HG03457 (cell line): ENCODE measurements around the gene ECSCR.
"Not testable (repeated sequence)": the region's sequence is repeated elsewhere in the genome, so short reads cannot be mapped to it uniquely, and the experiment has no call there.

Experiments used
- ATAC-seq: cut with Tn5 transposase; IDR thresholded peaks from one replicate; pipeline ENCODE4 v1.9.1; 2021; ENCODE audit warnings: moderate number of reproducible peaks; ENCODE audit not compliant: unreplicated experiment

Gene ECSCR

DNA sequence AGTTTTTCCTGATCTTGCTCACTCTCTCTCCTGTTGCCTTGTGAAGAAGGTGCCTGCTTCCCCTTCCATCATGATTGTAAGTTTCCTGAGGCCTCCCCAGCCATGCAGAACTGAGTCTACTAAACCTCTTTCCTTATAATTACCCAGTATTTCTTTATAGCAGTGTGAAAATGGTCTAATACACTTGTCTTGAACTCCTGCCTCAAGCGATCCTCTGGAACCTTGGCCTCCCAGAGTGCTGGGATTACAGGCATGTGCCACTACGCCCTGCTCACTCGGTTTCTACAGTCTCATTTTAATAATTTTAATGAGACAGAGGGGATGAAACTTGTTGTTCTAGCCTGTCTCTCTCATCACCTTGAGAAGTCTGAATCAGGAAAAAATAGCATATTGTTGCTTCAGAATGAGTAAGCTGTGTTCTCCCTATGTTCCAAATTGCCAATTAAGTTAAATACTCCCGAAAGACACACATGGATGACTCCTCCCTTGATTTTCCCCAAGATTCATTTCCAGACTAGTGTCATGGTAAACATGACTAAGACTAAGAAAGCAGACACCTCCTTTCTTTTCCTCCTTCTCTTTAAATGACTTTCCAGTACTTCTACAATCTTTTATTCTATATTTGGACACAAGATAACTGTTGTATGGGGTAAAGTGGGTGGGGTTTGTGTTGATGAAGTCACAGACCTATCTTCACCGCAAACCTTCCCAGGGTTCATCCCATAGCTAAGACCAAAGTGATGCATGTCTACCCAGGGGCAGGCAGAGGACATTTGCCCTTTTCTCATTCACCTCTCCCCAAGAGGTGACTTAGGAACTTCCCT, 15.4 kb downstream of the ECSCR start:
- no peak for ATAC-seq

DNA sequence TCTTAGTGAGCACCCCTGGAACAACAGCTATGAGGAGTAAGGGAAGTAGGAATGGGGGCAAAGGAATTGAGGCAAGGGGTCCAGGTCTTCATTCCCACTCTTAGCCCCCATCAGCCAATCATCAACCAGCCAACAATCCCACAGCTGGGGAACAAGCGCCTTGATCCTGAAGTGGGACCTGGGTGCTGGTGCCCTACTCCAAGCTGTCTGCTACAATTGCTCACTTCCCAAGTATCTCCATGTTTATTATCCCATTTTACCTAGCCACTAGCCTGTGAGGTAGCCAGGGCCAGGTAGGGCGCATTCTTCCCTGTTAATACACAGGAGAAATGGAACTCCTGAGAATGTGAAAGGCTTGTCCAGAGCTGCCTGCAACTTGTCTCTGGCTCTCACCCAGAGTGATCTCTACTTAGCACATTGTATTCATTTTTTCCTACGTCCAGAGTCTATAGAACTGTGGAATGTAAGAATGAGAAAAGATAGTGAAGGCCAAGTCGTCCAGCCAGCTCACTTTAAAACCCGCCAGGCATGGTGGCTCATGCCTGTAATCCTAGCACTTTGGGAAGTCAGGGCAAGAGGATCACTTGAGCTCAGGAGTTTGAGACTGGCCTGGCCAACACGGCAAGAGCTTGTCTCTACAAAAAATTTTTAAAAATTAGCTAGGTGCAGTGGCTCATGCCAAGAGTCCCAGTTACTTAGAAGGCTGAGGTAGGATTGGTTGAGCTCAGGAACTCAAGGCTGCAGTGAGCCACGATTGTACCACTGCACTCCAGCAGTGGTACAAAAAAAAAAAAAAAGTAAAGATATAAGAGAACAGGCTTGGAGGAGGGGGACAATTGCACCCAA, 17.0 kb downstream of the ECSCR start:
- no peak for ATAC-seq

DNA sequence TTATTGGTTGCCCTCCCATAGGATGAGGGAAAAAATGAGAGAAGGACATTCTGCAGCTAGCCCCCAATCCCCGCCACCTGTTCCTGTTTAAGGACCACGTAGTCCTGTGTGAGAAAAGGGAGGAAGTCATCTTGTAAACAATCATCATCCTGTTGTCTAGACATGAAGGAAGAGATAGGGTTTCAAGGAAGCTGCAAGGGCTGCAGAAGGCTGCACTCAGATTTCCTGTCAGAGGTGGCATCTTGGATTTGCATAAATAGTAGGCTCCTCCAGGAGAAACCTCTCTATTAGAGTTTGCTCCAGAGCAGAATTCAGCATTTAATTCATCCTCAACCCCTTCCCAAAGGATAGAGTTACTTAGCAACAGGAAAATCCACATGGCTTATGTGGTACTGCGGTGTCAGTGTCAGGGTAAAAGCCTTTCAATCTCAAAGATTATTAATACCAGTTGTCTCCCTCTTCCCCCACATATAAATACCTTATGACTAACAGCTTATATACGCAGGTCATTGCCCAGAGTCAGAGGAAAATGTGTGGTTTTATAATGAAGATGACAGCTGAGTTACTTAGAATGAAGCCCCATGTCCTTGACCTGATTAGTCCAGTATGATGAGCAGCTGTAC, 18.6 kb downstream of the ECSCR start:
- no peak for ATAC-seq

DNA sequence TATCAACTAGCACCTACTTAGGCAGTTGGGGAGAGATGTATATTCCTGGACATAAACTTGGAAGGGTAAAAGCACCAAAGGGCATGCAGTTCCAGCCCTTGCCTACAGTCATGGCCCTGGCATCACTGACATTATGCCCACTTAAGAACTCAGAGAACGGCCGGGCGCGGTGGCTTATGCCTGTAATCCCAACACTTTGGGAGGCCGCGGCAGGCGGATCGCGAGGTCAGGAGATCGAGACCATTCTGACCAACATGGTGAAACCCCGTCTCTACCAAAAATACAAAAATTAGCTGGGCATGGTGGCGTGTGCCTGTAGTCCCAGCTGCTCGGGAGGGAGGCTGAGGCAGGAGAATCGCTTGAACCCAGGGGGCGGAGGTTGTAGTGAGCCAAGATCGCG, 22.1 kb downstream of the ECSCR start:
- not testable (repeated sequence) for ATAC-seq

DNA sequence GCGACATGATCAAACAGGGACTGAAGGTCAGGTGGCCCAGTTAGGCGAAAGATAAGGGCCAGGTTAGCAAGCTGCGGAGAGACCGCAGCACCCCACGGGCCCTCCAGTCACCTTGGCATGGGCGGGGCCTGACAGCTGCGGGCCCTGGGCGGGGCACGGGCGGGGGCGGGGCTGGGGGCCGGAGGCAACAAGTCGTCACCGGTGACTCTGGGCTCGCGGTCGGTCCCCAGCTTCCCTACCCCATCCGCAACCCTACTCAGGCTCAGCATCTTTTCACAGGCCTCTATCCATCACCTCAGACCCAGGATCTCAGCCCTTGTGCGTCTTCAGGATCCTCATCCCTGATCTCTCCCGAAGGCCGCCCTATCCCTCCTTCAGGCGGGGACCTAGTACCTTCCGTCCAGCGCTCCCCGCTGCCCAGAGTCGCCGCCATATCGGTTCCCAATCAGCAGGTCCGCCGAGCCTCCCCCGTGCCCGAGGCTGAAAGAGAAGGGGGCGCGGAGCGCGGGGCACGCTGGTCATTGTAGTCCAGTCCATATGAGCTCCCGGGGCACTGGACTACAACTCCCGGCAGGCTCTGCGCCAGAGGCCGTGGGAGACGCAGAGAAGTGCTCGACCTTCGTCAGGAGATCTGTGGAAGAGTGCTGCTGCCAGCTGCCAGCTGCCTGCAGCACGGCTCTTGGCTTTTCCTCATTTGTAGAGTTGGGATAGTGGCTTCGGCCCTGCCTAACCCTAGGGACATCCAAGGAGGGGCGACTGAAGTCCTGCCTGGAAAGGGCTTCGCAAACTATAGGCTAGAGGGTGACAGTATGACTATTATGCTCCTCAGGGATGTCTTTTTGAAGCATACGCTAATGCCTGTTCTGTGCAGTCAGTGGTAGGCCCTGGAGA, 23.3 kb downstream of the ECSCR start, which contains the start of gene DNAJC18:
Gene DNAJC18, minus strand, starts transcription at position 513 of the 891 bp plus-strand sequence. Its CDS starts 80 bp downstream, at position 433.
- peak; percentile 74 for ATAC-seq

DNA sequence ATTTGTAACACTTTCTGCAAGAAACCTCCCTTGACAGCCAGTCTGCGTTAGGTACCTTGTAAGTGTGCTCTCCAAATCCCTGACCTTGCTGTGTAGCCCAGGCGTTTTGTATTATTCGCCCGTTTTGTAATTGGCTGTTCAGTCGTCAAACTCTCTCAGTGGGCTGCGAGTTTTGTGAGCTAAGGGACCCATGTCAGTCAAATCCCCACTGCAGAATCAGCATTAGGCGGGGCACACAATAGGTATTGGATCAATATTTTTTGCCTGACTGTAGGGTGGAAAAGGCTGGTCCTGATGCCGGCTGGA, 23.9 kb downstream of the ECSCR start:
- no peak for ATAC-seq

DNA sequence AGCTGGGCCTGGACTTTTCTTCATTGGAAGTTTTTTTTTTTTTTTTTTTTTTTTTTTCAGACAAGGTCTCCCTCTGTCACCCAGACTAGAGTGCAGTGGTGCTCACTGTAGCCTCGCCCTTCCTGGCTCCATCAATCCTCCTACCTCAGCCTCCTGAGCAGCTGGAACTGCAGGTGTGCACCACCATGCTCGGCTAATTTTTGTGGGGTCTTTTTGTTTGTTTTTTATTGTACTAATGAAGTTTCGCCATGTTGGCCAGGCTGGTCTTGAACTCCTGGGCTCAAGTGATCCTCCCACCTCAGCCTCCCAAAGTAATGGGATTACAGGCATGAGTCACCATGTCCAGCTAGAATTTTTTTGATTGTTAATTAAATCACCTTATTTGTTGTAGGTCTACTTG, 26.9 kb downstream of the ECSCR start:
- ATAC-seq: no peak

DNA sequence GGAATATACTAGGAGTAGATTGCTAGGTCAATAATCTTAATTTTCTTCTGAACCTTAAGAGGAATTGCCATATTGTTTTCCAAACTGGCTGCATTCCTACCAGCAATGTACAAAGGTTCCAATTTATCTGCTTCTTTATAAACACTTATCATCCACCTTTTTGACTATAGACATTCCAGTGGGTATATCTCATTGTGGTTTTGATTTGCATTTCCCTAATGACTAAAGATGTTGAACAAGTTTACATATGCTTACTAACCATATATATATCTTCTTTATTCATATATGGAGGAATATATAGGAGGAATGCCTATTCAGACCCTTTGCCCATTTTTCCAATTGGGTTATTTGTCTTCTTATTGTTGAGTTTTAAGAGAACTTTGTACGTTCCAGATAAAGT, 30.8 kb downstream of the ECSCR start:
- no peak for ATAC-seq

DNA sequence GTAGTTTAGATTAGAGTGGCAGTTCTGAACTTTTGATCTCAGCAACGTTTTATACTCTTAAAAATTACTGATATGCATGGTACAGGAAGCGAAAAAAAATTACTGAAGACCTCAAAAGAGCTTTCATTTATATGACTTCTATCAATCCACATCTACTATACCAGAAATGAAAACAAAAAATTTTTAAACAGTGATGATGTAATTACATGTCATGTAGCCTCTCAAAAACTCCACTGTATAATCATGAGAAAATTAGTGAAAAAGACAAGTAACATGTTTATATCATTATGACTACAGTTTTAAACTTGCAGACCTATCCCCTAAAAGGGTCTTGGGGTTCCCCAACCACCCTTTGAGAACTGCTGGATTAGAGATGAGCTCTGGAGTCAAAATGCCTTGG, 32.5 kb downstream of the ECSCR start:
- ATAC-seq: no peak

DNA sequence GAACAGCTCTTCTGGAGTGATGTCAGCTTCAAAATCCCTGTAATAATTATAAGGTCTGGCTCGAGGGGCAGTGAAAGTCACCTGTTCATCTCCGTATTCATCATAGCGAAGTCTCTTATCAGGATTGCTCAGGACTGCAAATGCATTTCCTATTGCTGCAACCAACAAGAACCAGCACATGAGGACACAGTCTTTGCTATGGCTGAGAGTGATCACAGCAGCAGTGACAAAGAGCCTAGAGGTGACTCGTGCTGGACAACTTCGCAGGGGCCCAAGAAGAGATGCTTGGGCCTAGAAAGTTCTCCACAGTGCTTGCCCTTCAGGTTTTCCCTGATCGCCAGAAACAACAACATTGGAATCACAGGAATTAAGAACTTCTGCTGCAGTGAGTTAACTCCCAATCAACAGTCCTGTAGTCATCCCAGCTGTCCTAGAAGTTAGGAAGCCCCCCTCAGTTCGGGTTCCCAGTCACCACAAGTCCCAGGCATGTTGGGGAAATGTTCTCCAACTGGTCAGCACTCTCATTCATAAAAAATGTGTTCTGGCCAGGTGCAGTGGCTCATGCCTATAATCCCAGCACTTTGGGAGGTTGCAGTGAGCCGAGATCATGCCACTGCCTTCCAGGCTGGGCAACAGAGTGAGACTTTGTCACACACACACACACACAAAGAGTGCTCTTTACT, 36.2 kb downstream of the ECSCR start:
- no peak for ATAC-seq

DNA sequence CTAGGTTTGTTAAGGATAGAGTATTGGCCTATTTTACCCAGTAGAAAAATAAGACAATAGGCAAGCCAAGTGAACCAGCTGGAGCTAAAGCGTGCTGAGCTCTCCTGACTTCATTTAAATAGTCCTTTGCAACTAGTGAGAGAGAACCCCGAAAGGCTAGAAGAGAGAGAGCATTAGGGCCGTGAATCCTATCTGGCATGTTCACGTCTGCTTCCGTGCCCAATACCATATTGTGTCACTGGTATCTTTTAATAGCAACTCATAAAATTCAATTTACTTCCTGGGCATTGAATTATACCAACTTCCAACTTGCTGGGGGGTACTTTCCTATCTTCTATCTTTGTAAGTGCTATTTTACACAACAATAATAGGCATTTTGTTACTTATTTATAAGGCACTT, 37.0 kb downstream of the ECSCR start:
- no peak for ATAC-seq

DNA sequence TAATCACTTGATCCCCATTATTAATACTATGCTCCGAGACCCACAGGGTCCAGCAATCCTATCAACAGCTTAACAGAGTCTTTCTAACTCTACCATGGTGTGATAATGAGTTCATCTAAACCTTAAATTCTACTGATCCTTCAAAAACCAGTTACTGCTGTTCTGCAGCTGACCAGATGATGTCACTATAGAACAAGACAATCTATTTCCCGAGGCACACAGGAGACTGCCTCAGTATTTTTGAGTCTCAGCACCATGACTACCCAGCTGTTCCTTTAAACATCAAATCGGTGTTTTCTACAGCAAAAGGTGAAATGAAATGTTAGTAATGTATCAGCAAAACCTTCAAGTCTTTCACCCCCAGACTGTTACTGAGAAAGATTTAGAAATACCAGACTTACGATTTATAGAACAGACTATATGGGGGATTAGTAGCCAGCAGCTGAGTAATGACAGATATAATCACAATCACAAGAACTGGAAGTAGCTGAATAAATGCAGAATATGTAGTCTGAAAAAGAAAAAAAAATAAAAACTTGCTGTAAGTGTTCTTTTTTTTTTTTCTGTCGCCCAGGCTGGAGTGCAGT, 40.1 kb downstream of the ECSCR start:
- no peak for ATAC-seq

DNA sequence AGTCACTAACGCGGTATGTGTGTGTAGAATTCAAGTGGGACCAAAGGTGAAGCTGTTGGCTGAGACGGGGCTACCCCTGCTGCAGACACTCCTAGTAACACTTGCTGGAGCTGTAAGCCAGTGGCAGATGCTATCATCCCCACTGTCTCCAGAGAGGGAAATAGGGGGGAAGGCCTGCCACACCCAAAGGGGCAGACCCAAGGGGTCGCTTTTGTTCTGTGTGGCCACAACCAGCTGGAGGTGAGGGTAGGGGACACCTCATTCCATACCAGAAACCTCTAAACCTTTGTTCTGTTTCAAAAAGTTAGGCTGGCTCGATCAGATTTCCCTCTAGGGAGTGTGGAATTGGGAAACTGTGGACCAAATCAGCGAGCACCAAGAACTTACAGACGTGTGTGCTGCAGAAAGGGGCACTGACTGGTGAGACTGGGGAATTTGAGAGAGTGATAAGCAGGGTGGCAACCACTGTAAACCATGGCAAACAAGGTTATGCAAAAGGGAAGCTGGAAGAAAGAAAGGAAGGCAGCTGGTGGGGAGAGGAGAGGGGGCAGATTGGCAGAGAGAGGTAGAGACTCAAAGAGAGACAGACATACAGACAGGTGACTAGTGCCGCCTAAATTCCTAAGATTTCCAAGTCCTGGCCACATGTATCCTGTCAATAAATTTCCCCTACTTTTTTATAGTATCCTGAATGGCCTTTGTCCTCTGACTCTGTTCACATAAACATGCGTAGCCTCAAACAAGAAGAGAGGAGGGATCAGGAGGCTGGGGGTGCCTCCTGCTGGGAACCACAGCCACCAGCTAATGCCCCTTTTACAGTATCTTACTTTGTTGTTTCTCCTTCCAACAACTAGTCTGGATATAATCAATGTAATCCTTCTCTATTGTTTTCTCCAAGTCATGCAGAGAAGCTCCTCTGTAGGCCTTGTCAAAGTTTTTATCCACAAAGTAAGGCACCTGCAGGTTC, 43.0 kb downstream of the ECSCR start:
- ATAC-seq: no peak

DNA sequence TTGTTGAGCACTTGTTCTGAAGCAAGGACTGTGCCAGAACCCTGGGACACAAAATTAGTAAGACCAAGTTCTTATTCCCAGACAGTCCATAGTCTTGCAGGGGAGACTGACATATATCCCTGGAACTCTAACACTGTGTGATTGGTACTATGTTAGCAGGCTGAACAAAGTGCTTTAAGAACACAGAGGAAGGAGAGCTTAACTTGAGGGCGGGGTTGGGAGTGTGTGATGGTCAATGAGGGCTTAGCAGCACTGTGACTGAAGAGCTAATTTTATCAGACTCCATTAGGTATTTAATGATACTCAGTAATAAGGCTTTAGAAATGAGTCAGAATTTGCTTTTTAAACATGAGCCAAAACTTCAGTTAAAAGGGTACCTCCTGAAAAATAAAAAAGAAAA, 43.8 kb downstream of the ECSCR start:
- no peak for ATAC-seq

DNA sequence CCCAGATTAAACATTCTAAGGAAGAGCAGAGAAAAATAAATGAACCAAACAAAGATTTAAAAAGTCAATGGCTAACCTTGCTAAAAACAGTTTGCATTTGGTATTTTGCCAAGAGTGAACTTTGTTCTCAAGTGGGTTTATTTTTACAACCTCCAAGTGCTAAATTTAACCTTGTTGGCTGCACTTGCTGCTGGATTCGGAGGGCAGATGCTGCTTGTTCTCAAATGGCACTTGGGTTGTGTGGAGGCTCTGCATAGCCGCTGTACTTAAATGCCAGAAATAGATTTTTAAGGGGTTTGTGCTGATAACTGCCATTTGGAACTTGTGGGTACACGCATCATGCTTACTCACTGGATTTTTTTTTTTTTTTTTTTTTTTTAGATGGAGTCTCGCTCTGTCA, 45.3 kb downstream of the ECSCR start:
- ATAC-seq: no peak

DNA sequence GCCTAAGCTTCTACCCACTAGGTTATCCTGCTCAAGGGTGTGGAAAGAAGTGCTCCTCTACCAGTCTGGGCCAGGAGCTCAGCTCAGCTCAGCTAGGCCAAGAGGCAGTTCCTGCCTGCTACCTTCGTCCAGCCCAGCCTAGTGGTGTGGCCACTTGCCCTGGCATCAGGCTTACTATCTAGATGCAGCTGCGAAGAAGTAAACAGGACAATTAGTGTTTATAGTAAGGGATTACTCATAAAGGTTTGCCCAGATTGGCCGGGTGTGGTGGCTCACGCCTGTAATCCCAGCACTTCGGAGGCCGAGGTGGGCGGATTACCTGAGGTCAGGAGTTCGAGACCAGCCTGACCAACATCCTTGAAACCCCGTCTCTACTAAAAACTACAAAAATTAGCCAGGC, 45.9 kb downstream of the ECSCR start:
- ATAC-seq: no peak

DNA sequence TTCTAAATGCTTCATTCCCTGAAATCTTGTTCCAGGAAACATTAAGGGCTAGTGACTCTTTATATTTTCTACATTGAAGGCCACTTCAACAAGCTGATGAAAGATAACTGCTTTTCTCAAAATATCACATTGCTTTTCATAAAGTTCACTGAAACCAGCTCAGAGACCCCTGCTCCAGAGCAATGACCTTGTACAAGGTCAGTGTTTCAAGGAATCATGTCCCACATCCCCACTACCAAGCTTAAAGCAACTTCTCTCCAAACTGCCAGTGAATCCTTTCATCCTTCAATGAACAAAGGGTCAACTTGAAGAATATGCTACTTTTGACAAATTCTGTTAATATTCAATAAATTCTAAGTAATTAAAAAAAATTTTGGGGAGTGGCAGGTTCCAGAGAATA, 46.7 kb downstream of the ECSCR start:
- ATAC-seq: no peak

DNA sequence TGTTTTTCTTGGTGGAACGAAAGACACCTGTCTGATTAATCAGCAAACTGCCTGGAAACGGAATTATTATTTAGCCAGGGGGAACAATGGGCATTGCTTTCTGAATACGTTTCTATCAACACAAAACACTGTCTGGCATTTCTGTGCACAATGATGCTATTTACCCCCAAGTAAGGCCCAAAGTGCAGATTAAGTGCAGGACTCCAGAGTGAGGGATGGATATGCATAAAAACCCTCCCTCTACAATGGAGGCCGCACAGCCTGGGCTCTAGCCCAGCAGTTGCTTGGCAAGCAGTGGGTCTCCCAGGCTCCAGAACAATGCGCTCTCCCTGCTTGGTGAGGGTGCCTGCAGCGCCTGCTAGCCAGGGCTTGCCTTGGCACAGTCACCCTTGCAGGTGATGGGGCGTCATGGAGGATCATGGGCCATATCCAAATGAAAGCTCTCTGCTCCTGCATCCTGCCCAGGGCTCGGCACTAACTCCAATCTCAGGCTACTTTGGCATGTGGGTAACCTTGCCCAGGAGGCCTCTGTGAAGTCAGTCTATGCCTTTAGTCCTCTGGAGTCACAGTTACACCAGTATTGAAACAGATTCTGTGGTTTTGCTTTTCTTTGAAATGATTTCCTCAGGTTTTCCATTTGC, 47.2 kb downstream of the ECSCR start:
- ATAC-seq: no peak
